GM12872 (cell line): ENCODE data around the gene CHCHD10.

Source experiments
- CTCF ChIP-seq: IDR thresholded peaks from 3 replicates; pipeline ENCODE4 v1.5.1; 2011; ENCODE audit warnings: low read depth, mild to moderate bottlenecking, low read length, moderate library complexity; ENCODE audit not compliant: insufficient read depth

Gene CHCHD10

GRCh38 chr22:23769321-23769965 is 1.7 kb upstream of the CHCHD10 start:
- no peak for TF ChIP-seq CTCF

- TF ChIP-seq CTCF = no peak
Observed at GRCh38 chr22:23767303-23767672, 484 bp downstream of the CHCHD10 start.

GRCh38 chr22:23764899-23765881 is 2.6 kb downstream of the CHCHD10 start:
- TF ChIP-seq CTCF = no peak

- no peak for TF ChIP-seq CTCF
Observed at GRCh38 chr22:23763954-23764353, 3.8 kb downstream of the CHCHD10 start.

GRCh38 chr22:23763579-23763945 is 4.2 kb downstream of the CHCHD10 start:
- no peak for TF ChIP-seq CTCF

GRCh38 chr22:23762842-23763578 is 4.8 kb downstream of the CHCHD10 start, which contains the start of gene C22orf15:
C22orf15 (plus strand) TSS chr22:23762990; CDS start chr22:23763307, 317 bp downstream.
- no peak for TF ChIP-seq CTCF

GRCh38 chr22:23760056-23760455 is 7.7 kb downstream of the CHCHD10 start:
- no peak for TF ChIP-seq CTCF
